HCT116 (cell line): ENCODE measurements around the gene MXD3. TPM values are rescaled to one million over a fixed set of nuclear protein-coding genes. Genes with fewer than 3 reads are reported as not detected.
A peak's percentile ranks its signal among the peaks of the same experiment; 100 is the strongest.

Experiments
- ATAC-seq: fragments of 200-7000 bp; cut with Tn5 transposase; 2 replicates; pipeline ENCODE4 v1.9.1; 2020; ENCODE audit warnings: mild to moderate bottlenecking, moderate library complexity
- BruUV-seq: library from RNA; stranded (reverse); fragments of 400-500 nt; replicated peaks from 2 replicates; lab custom pipeline; 2021; lab: Mats Ljungman, UMichigan
- CTCF ChIA-PET: fragments of 300-600 bp; sonication (Branson Sonifier 250); formaldehyde crosslinking; loops from one replicate; lab custom pipeline; 2021; ENCODE audit warnings: antibody characterized with exemption; lab: Charles Lee
- POLR2A ChIA-PET: fragments of 300-600, 350-600 bp; sonication (Branson Sonifier 250); formaldehyde crosslinking; loops from one replicate; lab custom pipeline; 2021; ENCODE audit warnings: antibody characterized with exemption; lab: Charles Lee
- RAD21 ChIA-PET, 2 experiments: fragments of 300-600 bp; sonication (Branson Sonifier 250); formaldehyde crosslinking; loops; one replicate each; lab custom pipeline; 2023; ENCODE audit warnings: low total read pairs in 2 of 2; ENCODE audit not compliant: uncharacterized antibody in 2 of 2, unreplicated experiment in 2 of 2, low non-redundant PET in 1 of 2; lab: Charles Lee
- DNase-seq: peaks from one replicate; pipeline ENCODE4 v3.0.0-alpha.2; 2010; ENCODE audit warnings: low read depth, low spot score
- H2AFZ ChIP-seq: fragments of 200-600 bp; shearing (Covaris generic), sonication (generic); 2 replicates; pipeline ENCODE4 v1.6.1; 2017; ENCODE audit warnings: low read depth, mixed run types, mixed read lengths, antibody characterized with exemption, low read length; ENCODE audit not compliant: poor library complexity, severe bottlenecking
- H3K27ac ChIP-seq: 2 replicates; pipeline ENCODE4 v1.5.1; 2012; ENCODE audit warnings: low read depth, low read length
- H3K27me3 ChIP-seq: fragments of 200-600 bp; sonication (generic); 2 replicates; pipeline ENCODE4 v1.6.1; 2016; ENCODE audit warnings: mixed run types, low read length, mixed read lengths; ENCODE audit not compliant: insufficient read depth
- H3K36me3 ChIP-seq, 2 experiments: fragments of 200-500 bp in 1 of 2; fragments of 200-600 bp in 1 of 2; sonication (Bioruptor generic) in 1 of 2; sonication (generic) in 1 of 2; 2 replicates each; pipeline versions ENCODE4 v1.5.1 to v1.6.1; 2014 to 2016; ENCODE audit warnings: low read length in 2 of 2, inconsistent platforms in 1 of 2, mixed read lengths in 1 of 2, mixed run types in 1 of 2; ENCODE audit not compliant: insufficient read depth in 2 of 2, control insufficient read depth in 1 of 2
- H3K4me1 ChIP-seq, 2 experiments: fragments of 200-600 bp in 1 of 2; sonication (generic) in 1 of 2; 2 replicates each; pipeline versions ENCODE4 v1.5.1 to v1.6.1; 2012 to 2017; ENCODE audit warnings: low read length in 2 of 2, inconsistent platforms in 1 of 2, mild to moderate bottlenecking in 1 of 2, mixed read lengths in 1 of 2, mixed run types in 1 of 2, moderate library complexity in 1 of 2; ENCODE audit not compliant: insufficient read depth in 2 of 2, control insufficient read depth in 1 of 2
- H3K4me2 ChIP-seq: fragments of 200-600 bp; sonication (generic); 2 replicates; pipeline ENCODE4 v1.6.1; 2017; ENCODE audit warnings: mixed run types, low read length, mixed read lengths
- H3K4me3 ChIP-seq, 2 experiments: fragments of 200-600 bp in 1 of 2; sonication (generic) in 1 of 2; replicated peaks in 1 of 2; 2 replicates each; pipeline ENCODE4 v1.5.1; 2011 to 2016; ENCODE audit warnings: low read length in 2 of 2, control low read depth in 1 of 2, low read depth in 1 of 2, mild to moderate bottlenecking in 1 of 2, mixed read lengths in 1 of 2, mixed run types in 1 of 2
- H3K79me2 ChIP-seq: fragments of 200-600 bp; sonication (generic); 2 replicates; pipeline ENCODE4 v1.6.1; 2017; ENCODE audit warnings: mild to moderate bottlenecking, mixed run types, low read length, moderate library complexity, mixed read lengths; ENCODE audit not compliant: insufficient read depth
- H3K9ac ChIP-seq: fragments of 200-600 bp; sonication (generic); 2 replicates; pipeline ENCODE4 v1.6.1; 2016; ENCODE audit warnings: low read length, mixed read lengths
- H3K9me2 ChIP-seq: fragments of 200-600 bp; sonication (generic), shearing (Covaris generic); 2 replicates; pipeline ENCODE4 v1.6.1; 2017; ENCODE audit warnings: mixed run types, mild to moderate bottlenecking, moderate library complexity; ENCODE audit not compliant: insufficient read depth
- H3K9me3 ChIP-seq, 2 experiments: fragments of 200-500 bp in 1 of 2; fragments of 200-600 bp in 1 of 2; sonication (Bioruptor generic) in 1 of 2; sonication (generic) in 1 of 2; 2 replicates each; pipeline ENCODE4 v1.6.1; 2014 to 2017; ENCODE audit warnings: low read length in 2 of 2, mixed read lengths in 2 of 2, inconsistent platforms in 1 of 2, low read depth in 1 of 2, mild to moderate bottlenecking in 1 of 2, mixed run types in 1 of 2, moderate library complexity in 1 of 2; ENCODE audit not compliant: control insufficient read depth in 1 of 2, insufficient read depth in 1 of 2
- H4K20me1 ChIP-seq: fragments of 200-600 bp; sonication (generic), shearing (Covaris generic); 2 replicates; pipeline ENCODE4 v1.6.1; 2017; ENCODE audit warnings: mixed run types, mild to moderate bottlenecking, moderate library complexity; ENCODE audit not compliant: insufficient read depth
- ATF3 ChIP-seq: IDR thresholded peaks from 2 replicates; pipeline ENCODE4 v1.6.1; 2012
- CEBPB ChIP-seq: IDR thresholded peaks from 2 replicates; pipeline ENCODE4 v1.6.1; 2012; ENCODE audit warnings: low read depth
- POLR2AphosphoS5 ChIP-seq: IDR thresholded peaks from 2 replicates; pipeline ENCODE4 v1.6.1; 2011; ENCODE audit warnings: mild to moderate bottlenecking, low read depth, low read length, moderate library complexity
- RAD21 ChIP-seq: IDR thresholded peaks from 2 replicates; pipeline ENCODE4 v1.6.1; 2012; ENCODE audit warnings: low read depth, mild to moderate bottlenecking
- ZBTB33 ChIP-seq: IDR thresholded peaks from 2 replicates; pipeline ENCODE4 v1.6.1; 2011; ENCODE audit warnings: mild to moderate bottlenecking, low read length, moderate library complexity; ENCODE audit not compliant: insufficient replicate concordance; ENCODE audit errors: extremely low read depth
- ZFX ChIP-seq: fragments of 450-650 bp; IDR thresholded peaks from 2 replicates; pipeline ENCODE4 v1.6.1; 2017
- ZNF274 ChIP-seq: fragments of 200-500 bp; sonication (Bioruptor generic); IDR thresholded peaks from 2 replicates; pipeline ENCODE4 v1.6.1; 2014; ENCODE audit warnings: mild to moderate bottlenecking, low read depth, low read length, inconsistent platforms
- intact Hi-C: fragments of 100-400 bp; cut with micrococcal nuclease; formaldehyde crosslinking; loops from 2 replicates; pipeline ENCODE4 v1.10.0; 2022
- total RNA-seq: library from RNA; stranded (reverse); gene quantifications from one replicate; pipeline ENCODE4 v1.2.1, GENCODE V29; 2021; ENCODE audit not compliant: unreplicated experiment

The MXD3 gene
- total RNA-seq, 1 experiment from 2014 or later, result 37.6 TPM

GRCh38 chr5:177304392-177305119, 7.1 kb downstream of the MXD3 start:
- BruUV-seq, result TSS peak; percentile 68
- H3K9me2 ChIP-seq, result no peaks in the 10 kb centered on the region
- intact Hi-C loops, result loop anchor here (5.0 to 10.0 kb wide), 2 partner anchors 198 to 650 kb away; no protein-coding TSS in a partner anchor
- no peak overlapping the region for H2AFZ ChIP-seq
- peak overlapping the region; percentile 88 to 99 for H3K4me3 ChIP-seq
- H3K27me3 ChIP-seq, result no peaks in the 10 kb centered on the region
- H3K79me2 ChIP-seq, result peaks cover 28% of the 10 kb centered on the region
- peak overlapping the region; percentile 99 for H3K9ac ChIP-seq
- H3K36me3 ChIP-seq, result peaks cover 8 to 14% of the 10 kb centered on the region in 2 experiments; a peak in 2 of 4 replicates
- H3K4me2 ChIP-seq, result peak overlapping the region; percentile 92
- no peaks in the 10 kb centered on the region for H3K9me3 ChIP-seq
- RAD21 ChIA-PET, result no interaction called here
- peaks cover 19 to 58% of the 10 kb centered on the region in 2 experiments for H3K4me1 ChIP-seq
- H3K27ac ChIP-seq, result peak overlapping the region; percentile 72
- CTCF ChIA-PET, result interaction anchor here (0.7 to 1.3 kb wide), 2 partner anchors 86 to 193 kb away, joined by 3 to 4 read pairs; no protein-coding TSS in a partner anchor
- TF ChIP-seq POLR2AphosphoS5 (peak; percentile 25), RAD21 (no peak)
- H4K20me1 ChIP-seq, result peaks cover 8% of the 10 kb centered on the region; the same call in 1 of the 2 replicates
- no peak for DNase-seq
- POLR2A ChIA-PET, result no interaction called here
- ATAC-seq, result peak; percentile 44

GRCh38 chr5:177303925-177304391, 7.7 kb downstream of the MXD3 start:
- Histone ChIP-seq H3K79me2 (peaks cover 28% of the 10 kb centered on the region), H3K9ac (peak overlapping the region; percentile 99), H2AFZ (no peak overlapping the region), H3K36me3 (peaks cover 8 to 14% of the 10 kb centered on the region in 2 experiments; a peak in 2 of 4 replicates), H3K27me3 (no peaks in the 10 kb centered on the region), H4K20me1 (peaks cover 8% of the 10 kb centered on the region; the same call in 1 of the 2 replicates), H3K4me1 (peaks cover 19 to 61% of the 10 kb centered on the region in 2 experiments), H3K9me2 (no peaks in the 10 kb centered on the region), H3K27ac (peak overlapping the region; percentile 72), H3K9me3 (no peaks in the 10 kb centered on the region), H3K4me3 (peak overlapping the region; percentile 88 to 99)
- DNase-seq, result no peak
- no TSS peak for BruUV-seq
- ChIA-PET CTCF (no interaction called here), RAD21 (no interaction called here)
- TF ChIP-seq ZFX (peak; percentile 63), ZBTB33 (no peak), ATF3 (no peak), CEBPB (no peak), ZNF274 (no peak)
- TF ChIP-seq, all 23 proteins: peak for 1
- intact Hi-C loops, result loop anchor here (5.0 to 10.0 kb wide), 2 partner anchors 198 to 649 kb away; no protein-coding TSS in a partner anchor
- ATAC-seq, result peak; percentile 11
- POLR2A ChIA-PET, result no interaction called here
- H3K4me2 ChIP-seq, result peak overlapping the region; percentile 92
